ENCODE data around the gene TUBA3C.

TUBA3C gene

DNA sequence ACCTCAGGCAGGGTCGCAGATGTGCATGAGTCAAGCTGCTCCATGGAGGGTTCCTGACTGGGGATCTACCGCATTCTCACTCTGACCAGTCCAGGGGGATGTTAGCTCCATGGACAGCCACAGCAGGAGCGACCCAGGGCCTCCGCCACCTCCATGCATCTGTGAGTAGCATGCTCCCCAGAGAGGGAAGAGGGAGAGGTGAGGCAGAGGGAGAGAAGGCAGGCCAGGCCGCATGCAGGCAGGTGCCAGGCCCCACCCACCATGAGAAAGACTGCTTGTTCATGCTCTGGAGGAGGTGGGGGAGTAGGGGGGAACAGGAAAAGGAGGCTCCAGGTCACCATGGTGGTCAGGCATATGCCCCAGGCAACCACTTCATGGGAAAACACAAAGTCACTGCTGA, 20.3 kb downstream of the TUBA3C start:
- DNase-seq (ENCODE audit: low spot score) = no peak

DNA sequence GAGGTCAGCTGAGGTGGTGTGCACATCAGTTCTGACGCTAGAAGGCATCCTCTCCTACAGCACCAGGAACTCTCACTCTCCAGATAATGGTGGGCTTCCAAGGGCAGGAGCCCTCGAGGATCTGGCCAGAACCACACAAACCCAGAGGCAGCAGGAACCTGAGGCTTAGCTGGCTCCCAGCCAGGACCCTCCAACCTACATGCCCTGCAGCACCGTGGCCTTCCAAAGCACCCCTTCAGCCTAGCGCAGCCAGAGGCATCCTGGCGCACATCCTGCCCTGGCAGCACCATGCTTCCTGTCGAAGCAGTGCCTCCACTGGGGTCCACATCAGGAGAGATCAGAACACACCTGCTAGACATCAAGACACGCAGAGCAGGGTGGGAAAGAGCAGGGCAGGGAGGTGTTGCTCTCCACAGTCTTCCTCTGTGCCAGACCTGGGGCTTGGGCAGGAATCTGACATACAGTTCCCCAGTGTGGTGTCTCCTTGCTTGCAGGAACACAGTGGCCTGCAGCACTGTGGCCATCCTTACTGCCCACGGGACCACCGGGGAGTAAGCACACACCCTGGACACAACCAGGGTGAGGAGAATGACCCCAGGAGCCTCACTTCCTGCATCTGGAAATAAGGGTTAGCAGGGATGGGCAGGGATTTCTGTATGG, 21.7 kb downstream of the TUBA3C start:
- DNase-seq (ENCODE audit: low spot score) = no peak

DNA sequence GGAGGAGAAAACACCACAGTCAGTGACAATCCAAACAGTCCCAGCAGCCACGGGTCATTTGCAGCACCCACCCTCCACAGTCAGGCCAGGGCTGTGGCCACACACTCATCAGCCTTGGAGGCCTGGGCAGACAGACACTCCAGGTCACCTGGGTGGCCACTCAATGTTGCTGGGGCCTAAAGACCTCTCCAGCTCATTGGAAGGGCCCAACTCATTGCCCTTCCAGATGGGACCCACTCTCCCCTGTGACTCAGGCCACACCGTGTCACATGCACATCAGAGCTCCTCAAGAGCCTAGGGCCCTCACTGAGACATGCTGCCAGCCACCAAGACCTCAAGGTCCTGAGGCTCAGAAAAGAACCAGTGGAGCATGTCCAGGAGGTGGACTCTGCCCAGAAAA, 22.4 kb downstream of the TUBA3C start:
- no peak for DNase-seq (ENCODE audit: low spot score)

DNA sequence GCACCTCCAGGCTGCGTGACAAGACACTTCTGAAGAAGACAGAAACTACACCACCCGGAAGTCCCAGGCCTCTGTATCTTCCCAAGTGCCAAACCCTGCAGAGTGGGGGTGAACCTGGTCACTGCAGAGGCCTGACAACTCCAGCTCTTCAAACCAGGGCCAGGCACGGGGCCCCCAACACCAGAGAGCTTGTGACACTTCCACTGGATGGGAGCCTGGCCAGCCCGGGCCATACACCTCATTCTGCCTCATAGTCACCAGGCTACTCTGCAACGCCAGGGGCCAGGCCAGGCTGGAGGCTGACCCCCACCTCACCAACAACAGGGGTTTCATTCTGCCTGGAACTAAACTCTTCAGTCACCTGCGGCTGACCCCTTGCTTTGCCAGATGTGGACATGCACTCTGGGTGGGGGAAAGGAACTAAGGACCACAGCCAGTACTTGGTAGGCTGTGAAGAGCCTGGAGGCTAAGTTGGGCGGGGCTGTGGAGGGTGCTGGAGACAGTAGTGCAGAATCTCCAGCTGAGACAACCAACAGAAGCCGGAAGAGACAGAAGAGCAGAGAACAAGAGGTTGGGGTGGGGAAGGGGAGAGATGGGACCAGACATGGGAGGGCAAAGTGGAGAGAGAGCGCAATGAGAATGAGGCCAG, 23.0 kb downstream of the TUBA3C start:
- no peak for DNase-seq (ENCODE audit: low spot score)

DNA sequence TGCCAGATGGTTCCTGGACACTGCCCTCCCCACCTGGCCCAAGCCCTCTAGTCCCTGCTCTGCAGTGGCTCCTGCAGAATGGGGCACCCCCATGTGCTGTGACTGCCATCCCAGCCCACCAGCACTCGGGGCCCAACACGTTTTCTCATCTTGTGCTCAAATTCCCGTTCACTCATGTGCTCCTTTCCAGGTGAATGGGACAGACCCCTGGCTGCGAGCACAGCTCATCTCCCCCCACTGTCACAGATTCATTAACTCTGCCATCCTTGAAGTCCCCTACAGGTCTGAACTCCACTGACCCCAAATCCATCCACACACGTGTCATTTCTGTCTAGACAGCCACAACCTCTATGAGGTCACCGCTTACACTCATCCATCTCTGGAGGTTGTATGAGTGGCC, 23.6 kb downstream of the TUBA3C start:
- DNase-seq (ENCODE audit: low spot score) = no peak

DNA sequence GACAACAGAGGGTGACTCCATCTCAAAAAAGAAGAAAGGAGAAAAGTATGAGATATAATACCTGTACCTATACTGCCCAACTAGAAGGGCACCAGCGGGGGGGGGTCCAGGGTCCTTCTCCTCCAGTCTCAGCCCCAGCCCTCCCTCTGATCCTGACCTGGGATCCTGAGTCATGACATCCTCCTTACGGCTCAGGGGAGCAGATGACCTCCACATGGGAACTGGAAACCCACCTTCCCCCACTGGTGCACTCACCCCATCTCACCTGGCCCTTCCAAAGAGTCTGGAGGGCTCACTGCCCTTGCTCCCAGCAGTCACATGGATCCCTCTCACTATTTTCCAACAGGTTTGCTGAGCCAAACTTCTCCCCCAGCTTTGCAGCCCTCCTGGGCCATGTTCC, 24.2 kb downstream of the TUBA3C start:
- no peak for DNase-seq (ENCODE audit: low spot score)

DNA sequence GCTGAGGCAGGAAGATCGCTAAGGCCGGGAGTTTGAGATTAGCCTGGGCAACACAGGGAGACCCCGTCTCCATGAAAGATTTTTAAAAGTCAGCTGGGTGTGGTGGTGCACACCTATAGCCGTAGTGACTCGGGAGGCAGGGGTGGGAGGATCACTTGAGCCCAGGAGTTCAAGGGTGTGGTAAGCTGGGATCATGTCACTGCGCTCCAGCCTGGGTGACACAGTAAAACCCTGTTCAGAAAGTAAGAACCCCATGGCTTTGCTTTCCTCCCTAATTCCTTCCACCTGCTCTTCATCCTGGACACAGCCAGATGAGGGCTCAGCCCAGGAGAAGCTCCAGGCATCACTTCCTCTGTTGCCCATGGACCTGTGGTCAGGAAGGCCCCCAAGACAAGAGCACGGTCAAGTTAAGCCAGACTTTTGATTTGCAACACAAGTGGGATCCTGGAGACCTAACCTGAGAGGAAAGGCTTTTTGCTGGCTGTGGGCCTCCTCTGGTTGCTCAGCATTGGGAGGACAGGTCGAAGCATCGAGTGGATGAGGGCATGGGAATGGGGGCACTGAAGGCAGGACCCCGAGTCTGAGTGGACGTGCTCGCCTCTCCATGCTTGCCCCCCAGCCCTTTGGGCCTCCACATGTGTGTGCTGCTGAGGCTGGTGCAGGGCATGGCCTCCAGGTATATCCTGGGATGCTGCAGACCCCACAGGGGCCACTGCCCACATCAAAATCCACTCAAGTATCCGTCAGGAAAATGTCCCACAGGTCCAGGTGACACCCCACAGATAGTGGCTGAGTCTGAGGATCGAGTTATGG, 25.4 kb downstream of the TUBA3C start:
- no peak for DNase-seq (ENCODE audit: low spot score)

DNA sequence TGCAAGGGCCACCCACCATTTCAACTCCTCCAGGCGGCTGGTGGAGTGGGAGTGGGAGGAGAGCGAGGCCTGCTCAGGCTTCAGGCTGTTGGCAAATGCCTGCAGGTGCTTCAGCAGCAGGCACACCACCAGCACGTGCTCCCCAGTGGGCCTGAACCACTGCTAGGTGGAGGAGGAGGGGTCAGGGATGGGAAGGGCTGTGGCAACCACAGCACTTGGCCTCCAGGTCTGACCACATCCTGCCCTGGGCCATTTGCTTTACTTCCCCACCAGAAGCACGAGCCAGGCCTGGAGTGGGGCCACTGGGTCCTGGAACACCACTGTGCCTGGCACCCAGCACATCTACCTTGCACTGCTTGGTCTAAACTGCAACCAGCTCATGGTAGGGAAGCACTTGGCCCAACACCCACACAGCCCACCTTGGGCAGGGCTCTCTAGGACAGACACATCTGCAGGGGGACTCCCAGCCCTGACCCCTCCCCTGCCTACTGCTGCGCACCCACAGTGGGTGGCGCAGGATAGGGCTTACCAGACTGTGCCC, 26.2 kb downstream of the TUBA3C start:
- DNase-seq (ENCODE audit: low spot score) = no peak

DNA sequence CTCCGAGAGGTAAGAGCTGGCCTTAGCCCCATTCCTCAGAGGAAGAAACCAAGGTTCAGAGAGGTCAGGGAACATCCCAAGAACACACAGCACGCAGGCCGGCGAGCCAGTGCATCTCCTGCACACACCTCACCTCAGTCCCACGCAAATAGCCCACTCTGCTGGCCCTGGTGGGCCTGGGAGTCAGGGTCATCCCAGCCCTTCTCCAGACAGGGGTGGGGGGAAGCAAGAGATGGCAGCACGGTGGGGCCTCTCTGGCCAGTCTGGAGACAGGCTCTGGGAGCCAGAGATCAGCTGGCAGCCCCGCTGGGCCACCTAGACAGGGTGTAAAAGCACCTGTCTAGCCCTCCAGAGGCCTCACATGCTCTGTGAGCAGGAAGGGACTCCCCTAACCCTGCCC, 26.8 kb downstream of the TUBA3C start:
- no peak for DNase-seq (ENCODE audit: low spot score)

DNA sequence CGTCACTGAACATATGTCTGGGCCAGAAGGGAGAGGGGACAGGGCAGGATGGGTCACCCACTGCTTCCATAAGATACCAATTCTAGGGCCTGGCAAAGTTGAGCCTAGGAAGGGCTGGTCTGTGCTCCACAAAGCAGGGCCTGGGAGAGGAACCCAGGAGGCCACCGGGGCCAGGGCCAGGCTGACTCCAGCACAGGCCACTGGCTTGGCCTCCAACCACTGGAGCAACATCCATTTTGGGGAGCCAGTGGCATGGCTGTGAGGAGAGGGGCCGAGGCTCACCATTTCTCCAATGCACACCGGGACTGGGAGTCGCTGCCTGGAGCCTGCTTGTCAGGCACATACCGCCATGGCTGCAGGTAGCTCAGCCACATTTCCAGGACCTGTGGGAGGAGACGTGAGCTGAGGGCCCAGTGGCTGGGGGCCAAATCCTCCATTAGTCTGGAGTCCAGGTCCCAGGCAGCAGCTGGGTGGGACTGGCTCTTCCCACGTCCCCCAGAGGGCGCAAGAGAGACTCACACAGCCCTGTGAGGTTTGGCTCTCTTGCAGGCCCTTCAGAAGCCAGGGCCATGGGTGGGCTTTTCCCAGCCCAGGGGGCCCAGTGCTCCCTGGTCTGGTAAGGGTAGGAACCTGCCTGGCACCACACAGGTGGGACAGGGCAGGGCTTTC, 27.7 kb downstream of the TUBA3C start:
- DNase-seq (ENCODE audit: low spot score) = no peak

DNA sequence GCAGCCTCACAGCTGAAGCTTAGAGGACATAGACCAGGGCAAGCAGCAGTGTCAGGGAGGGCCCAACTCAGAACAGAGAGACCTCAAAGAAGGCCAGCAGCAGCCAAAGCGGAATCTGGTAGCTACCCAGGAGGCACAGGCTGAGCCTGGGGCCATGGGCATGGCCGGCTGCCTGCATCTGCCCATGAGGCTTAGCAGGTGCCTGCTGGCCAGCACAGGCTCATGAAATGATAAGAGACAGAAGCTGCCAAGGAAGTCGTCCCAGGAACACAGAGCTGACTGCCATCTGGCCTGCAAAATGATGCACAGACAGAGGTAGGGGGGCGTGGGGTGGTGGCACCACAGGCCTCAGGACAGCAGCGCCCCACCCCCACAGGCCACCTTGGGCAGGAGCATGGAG, 29.2 kb downstream of the TUBA3C start:
- no peak for DNase-seq (ENCODE audit: low spot score)

DNA sequence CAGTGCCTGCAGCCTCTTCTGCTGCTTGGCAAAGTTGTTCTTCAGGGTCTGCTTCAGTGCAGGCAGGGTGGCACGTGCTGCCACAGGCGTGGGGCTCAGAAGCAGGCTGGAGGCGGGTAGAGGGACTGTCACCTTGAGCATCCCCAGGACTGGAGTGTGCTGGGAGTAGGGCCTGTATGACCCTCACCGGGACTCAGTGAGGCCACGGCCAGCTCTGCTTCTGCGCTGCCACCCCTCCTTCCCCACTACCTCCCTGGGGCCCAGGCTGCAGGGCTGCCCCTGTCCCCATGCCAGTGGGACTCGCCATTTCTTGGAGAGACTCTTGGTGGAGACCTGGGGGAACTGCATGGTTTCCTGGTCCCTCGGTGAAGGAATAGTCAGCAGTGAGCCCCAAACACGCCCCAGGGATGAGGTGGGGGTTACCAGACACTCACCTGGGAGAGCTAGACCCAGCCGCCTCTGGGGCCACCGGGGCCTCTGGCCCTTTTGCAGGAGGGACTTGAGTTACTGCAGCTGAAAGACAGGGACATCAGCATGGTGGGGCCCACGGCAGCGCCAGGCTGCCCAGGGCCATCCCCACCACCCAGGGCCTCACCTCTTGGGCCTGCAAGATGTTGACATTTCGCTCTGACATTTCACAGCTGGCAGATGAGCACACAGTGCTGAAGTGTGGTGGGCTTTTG, 29.9 kb downstream of the TUBA3C start:
- DNase-seq (ENCODE audit: low spot score) = no peak

DNA sequence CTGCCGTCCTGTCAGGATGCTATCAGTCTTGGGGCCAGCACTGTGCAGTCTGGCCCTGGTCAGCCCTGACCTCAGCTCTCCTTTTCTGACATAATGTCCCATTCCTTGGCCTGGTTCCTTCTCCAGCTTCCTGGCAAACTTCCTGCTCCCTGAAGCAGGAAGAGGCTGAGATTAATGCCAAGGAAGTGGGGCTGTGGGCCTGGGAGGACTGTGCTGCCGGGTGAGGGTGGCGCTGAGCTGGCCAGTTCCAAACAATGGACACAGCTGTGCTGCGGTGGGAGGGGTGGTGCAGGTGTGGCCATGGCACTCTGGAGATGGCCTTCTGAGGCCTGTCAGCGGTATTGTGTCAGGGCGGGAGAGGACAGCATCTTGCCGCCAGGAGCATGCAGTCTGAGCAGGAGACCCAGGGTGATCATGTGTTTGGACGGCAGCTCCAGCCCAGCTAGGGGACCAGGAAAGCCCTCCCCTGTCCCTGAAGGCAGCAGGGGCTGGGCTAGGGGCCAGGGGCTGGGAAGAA, 30.9 kb downstream of the TUBA3C start:
- DNase-seq (ENCODE audit: low spot score) = no peak

DNA sequence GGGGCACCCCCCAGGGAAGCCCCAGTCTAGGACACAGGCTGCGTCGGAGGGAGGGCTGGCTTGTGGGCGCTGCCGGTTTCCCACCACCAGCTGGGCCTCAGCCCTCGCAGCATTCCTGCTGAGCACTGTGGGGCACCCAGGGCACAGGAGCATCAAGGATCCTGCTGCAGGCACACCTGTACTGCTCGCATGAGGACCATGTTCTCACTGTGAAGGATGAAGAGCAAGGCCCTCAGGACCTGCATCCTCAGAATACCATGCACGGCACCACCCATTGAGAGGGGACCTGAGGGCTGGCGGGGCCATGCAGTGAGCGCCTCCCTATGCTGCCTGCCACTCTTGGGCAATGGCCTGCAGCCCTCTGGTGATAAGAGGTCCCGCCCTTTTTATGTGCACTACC, 31.4 kb downstream of the TUBA3C start:
- no peak for DNase-seq (ENCODE audit: low spot score)

DNA sequence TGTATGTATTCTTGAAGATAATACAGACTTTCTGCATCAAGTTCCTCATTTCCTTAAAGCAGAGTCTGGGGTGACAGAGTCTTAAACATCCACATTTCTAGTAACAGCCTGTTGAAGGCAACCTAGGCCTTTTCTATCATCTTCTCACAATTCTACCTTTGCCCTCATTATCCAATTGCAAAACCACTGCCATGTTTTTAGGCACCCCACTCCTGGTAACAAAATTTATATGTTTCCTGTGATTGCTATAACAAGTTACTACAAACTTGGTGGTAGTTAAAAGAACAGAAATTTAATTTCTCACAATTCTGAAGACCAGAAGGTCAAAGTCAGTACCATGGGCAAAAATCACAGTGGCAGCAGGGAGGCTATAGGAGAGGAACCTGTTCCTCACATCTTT, 33.1 kb downstream of the TUBA3C start:
- DNase-seq (ENCODE audit: low spot score) = no peak
